Sigmoid colon (tissue), 7 donors: ENCODE measurements around the gene VANGL2. TPM values are rescaled to one million over a fixed set of nuclear protein-coding genes. Genes with fewer than 3 reads are reported as not detected.

Experiments
- DNase-seq: peaks from one replicate; pipeline ENCODE4 v3.0.0-alpha.2; 2019
- H3K27ac ChIP-seq, 4 donors: fragments of 200-600 bp; sonication (generic); one replicate each; pipeline ENCODE4 v1.5.1; 2016 to 2019; ENCODE audit warnings: mild to moderate bottlenecking in 1 of 4
- H3K27me3 ChIP-seq, 3 donors: fragments of 200-600 bp; sonication (generic); one replicate each; pipeline ENCODE4 v1.5.1; 2019; ENCODE audit warnings: mild to moderate bottlenecking in 1 of 3
- H3K36me3 ChIP-seq, 4 donors: fragments of 200-600 bp; sonication (generic); one replicate each; pipeline ENCODE4 v1.5.1; 2016 to 2019
- H3K4me1 ChIP-seq, 4 donors: fragments of 200-600 bp; sonication (generic); one replicate each; pipeline ENCODE4 v1.5.1; 2017 to 2019
- H3K4me3 ChIP-seq, 4 donors: fragments of 200-600 bp; sonication (generic); one replicate each; pipeline ENCODE4 v1.5.1; 2017 to 2019; ENCODE audit warnings: mild to moderate bottlenecking in 2 of 4, moderate library complexity in 1 of 4
- H3K9me3 ChIP-seq, 4 donors: fragments of 200-600 bp in 3 of 4; sonication (generic) in 3 of 4; one replicate each; pipeline versions ENCODE4 v1.5.1 to v1.6.1; 2013 to 2019
- EP300 ChIP-seq, 4 donors: sonication (generic); formaldehyde crosslinking; IDR thresholded peaks; one replicate each; pipeline ENCODE4 v1.6.1; 2017; ENCODE audit warnings: antibody characterized with exemption in 4 of 4
- POLR2A ChIP-seq, 2 donors: fragments of 450-650 bp; IDR thresholded peaks; one replicate each; pipeline ENCODE4 v1.6.1; 2016; ENCODE audit warnings: antibody characterized with exemption in 2 of 2, mild to moderate bottlenecking in 2 of 2, moderate library complexity in 2 of 2
- POLR2AphosphoS5 ChIP-seq, 4 donors: sonication (generic); formaldehyde crosslinking; IDR thresholded peaks; one replicate each; pipeline ENCODE4 v1.6.1; 2017; ENCODE audit warnings: antibody characterized with exemption in 4 of 4
- WGBS, 2 donors: extraction: QIAGEN DNeasy Blood & Tissue Kit; methylation state at CpG; one replicate each; pipeline ENCODE4 v1.1.7; 2013; 5-methylcytosine and 5-hydroxymethylcytosine counted together
- intact Hi-C: fragments of 100-400 bp; cut with DNase I; formaldehyde crosslinking; loops from one replicate; pipeline ENCODE4 v1.15.1; 2023
- polyA plus RNA-seq, 3 donors: library from polyadenylated mRNA; stranded (reverse); fragments of 200-250 nt; gene quantifications; one replicate each; pipeline ENCODE4 v1.2.3, GENCODE V29; 2013
- total RNA-seq, 4 donors: library from RNA; depleted of rRNA; stranded (reverse); fragments of >200 nt; gene quantifications; one replicate each; pipeline ENCODE4 v1.1.0, GENCODE V29; 2016
- TF ChIP-seq, protein P1 (sequence below), 4 experiments: fragments of 450-650 bp in 3 of 4; fragments of 200-600 bp in 1 of 4; IDR thresholded peaks; one replicate each; pipeline ENCODE4 v1.5.1; 2016 to 2019; ENCODE audit warnings: antibody characterized with exemption in 4 of 4, mild to moderate bottlenecking in 3 of 4, moderate library complexity in 2 of 4
- donor health status: healthy with polysubstance abuse.
- donor health status: Bipolar disorder and iron deficiency.
- donor health status: healthy.

The VANGL2 gene
- total and polyA plus RNA-seq, 7 donors: 1.8 to 6.6 (median 3.4) TPM

- DNase-seq: no peak
- WGBS, 2 donors: 94% methylated on average over 7 of the region's 7 CpGs
- no peak for TF ChIP-seq POLR2A (IDR thresholded peaks at IDR 0.05)
- TF ChIP-seq EP300 (IDR thresholded peaks at IDR 0.05): no peak
- TF ChIP-seq, protein P1, sequence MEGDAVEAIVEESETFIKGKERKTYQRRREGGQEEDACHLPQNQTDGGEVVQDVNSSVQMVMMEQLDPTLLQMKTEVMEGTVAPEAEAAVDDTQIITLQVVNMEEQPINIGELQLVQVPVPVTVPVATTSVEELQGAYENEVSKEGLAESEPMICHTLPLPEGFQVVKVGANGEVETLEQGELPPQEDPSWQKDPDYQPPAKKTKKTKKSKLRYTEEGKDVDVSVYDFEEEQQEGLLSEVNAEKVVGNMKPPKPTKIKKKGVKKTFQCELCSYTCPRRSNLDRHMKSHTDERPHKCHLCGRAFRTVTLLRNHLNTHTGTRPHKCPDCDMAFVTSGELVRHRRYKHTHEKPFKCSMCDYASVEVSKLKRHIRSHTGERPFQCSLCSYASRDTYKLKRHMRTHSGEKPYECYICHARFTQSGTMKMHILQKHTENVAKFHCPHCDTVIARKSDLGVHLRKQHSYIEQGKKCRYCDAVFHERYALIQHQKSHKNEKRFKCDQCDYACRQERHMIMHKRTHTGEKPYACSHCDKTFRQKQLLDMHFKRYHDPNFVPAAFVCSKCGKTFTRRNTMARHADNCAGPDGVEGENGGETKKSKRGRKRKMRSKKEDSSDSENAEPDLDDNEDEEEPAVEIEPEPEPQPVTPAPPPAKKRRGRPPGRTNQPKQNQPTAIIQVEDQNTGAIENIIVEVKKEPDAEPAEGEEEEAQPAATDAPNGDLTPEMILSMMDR (IDR thresholded peaks at IDR 0.05): no peak
- TF ChIP-seq POLR2AphosphoS5 (IDR thresholded peaks at IDR 0.05): no peak
- Histone ChIP-seq H3K36me3 (peaks cover 0 to 32% (median 7%) of the 10 kb centered on the region in 4 donors), H3K4me1 (no peaks in the 10 kb centered on the region), H3K9me3 (no peaks in the 10 kb centered on the region), H3K4me3 (no peak overlapping the region), H3K27me3 (no peaks in the 10 kb centered on the region), H3K27ac (no peak overlapping the region)
- intact Hi-C loops: loop anchor here (5.0 kb wide), 1 partner anchor 180 kb away; no protein-coding TSS in a partner anchor
Observed at GRCh38 chr1:160427625-160428024, 27.3 kb downstream of the VANGL2 start.

GRCh38 chr1:160428053-160428452, 27.7 kb downstream of the VANGL2 start:
- WGBS, 2 donors: 93% methylated on average over 8 of the region's 8 CpGs
- Histone ChIP-seq H3K27ac (no peak overlapping the region), H3K36me3 (peaks cover 0 to 32% (median 7%) of the 10 kb centered on the region in 4 donors), H3K27me3 (no peaks in the 10 kb centered on the region), H3K4me1 (no peaks in the 10 kb centered on the region), H3K9me3 (no peaks in the 10 kb centered on the region), H3K4me3 (no peak overlapping the region)
- DNase-seq: no peak
- TF ChIP-seq, protein P1 (IDR thresholded peaks at IDR 0.05): no peak
- TF ChIP-seq EP300 (IDR thresholded peaks at IDR 0.05): no peak
- TF ChIP-seq POLR2A (IDR thresholded peaks at IDR 0.05): no peak
- no peak for TF ChIP-seq POLR2AphosphoS5 (IDR thresholded peaks at IDR 0.05)
- intact Hi-C loops: loop anchor here (5.0 kb wide), 1 partner anchor 179 kb away; no protein-coding TSS in a partner anchor

- intact Hi-C loops: loop anchor here (5.0 kb wide), 1 partner anchor 179 kb away; no protein-coding TSS in a partner anchor
- Histone ChIP-seq H3K4me1 (no peaks in the 10 kb centered on the region), H3K4me3 (no peak overlapping the region), H3K27me3 (no peaks in the 10 kb centered on the region), H3K9me3 (no peaks in the 10 kb centered on the region), H3K36me3 (peaks cover 0 to 31% (median 7%) of the 10 kb centered on the region in 4 donors), H3K27ac (no peak overlapping the region)
- DNase-seq: no peak
- 48 to 52% methylated on average over 1 of the region's 1 CpG for WGBS, 2 donors
- no peak for TF ChIP-seq EP300 (IDR thresholded peaks at IDR 0.05)
- TF ChIP-seq, protein P1 (IDR thresholded peaks at IDR 0.05): peak in 2 of 4 experiments; percentile 38 to 44
Observed at GRCh38 chr1:160428655-160429054, 28.3 kb downstream of the VANGL2 start.

DNA sequence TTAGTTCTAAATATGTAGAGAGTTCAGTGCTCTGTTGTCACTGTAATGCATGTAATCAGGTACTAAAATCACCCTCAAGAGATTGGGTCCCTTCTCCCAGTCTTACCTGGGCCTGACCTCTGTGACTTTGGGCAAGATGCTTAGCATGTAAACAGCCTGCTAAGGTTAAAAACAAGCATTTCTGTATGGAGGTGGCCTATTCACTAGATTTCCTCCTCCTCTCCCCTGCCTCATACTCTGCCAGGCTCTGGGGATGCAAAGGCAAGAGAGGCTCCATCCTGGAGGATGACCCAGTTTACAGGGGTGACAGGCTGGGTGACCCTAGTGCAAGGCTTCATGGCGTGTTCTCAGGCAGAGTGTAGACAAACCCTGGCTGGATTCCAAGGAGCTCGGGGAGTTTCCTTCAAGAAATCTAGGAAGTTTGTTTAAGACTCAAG, 28.8 kb downstream of the VANGL2 start:
- H3K4me1 ChIP-seq: no peaks in the 10 kb centered on the region
- peaks cover 0 to 26% (median 6%) of the 10 kb centered on the region in 4 donors for H3K36me3 ChIP-seq
- no peaks in the 10 kb centered on the region for H3K9me3 ChIP-seq
- no peak overlapping the region for H3K27ac ChIP-seq
- intact Hi-C loops: loop anchor here (5.0 kb wide), 1 partner anchor 178 kb away; no protein-coding TSS in a partner anchor
- H3K27me3 ChIP-seq: no peaks in the 10 kb centered on the region
- TF ChIP-seq, protein P1 (IDR thresholded peaks at IDR 0.05): no peak
- no peak for TF ChIP-seq POLR2A (IDR thresholded peaks at IDR 0.05)
- no peak for TF ChIP-seq EP300 (IDR thresholded peaks at IDR 0.05)
- TF ChIP-seq POLR2AphosphoS5 (IDR thresholded peaks at IDR 0.05): no peak
- 2 to 27% methylated on average over 2 of the region's 2 CpGs for WGBS, 2 donors
- no peak overlapping the region for H3K4me3 ChIP-seq
- DNase-seq: no peak
